ENCODE measurements around the gene ZAP70. TPM values are rescaled to one million over a fixed set of nuclear protein-coding genes. Genes with fewer than 3 reads are reported as not detected.
A peak's percentile ranks its signal among the peaks of the same experiment; 100 is the strongest.

The ZAP70 gene
- total RNA-seq, 1 donor from 2014 or later, result 1.1 TPM

DNA sequence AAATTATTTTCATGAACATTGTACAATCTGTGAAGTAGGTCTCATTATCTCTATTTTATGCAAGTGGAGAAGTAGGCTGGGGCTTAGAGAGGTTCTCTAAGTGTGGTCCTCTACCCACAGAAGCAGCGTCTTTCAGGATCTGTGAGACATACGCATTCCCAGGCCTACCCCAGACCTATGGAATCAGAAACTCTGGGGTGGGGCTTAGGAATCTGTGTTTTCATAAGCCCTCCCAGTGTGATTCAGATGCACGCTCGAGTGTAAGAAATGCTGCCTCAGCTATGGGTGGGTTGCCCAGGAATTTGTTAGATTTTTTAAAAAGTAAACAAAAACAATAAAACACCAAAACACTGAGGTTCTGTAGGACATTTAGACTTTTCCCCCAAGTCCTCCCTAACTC, 14.8 kb upstream of the ZAP70 start:
- TF ChIP-seq, protein P1, sequence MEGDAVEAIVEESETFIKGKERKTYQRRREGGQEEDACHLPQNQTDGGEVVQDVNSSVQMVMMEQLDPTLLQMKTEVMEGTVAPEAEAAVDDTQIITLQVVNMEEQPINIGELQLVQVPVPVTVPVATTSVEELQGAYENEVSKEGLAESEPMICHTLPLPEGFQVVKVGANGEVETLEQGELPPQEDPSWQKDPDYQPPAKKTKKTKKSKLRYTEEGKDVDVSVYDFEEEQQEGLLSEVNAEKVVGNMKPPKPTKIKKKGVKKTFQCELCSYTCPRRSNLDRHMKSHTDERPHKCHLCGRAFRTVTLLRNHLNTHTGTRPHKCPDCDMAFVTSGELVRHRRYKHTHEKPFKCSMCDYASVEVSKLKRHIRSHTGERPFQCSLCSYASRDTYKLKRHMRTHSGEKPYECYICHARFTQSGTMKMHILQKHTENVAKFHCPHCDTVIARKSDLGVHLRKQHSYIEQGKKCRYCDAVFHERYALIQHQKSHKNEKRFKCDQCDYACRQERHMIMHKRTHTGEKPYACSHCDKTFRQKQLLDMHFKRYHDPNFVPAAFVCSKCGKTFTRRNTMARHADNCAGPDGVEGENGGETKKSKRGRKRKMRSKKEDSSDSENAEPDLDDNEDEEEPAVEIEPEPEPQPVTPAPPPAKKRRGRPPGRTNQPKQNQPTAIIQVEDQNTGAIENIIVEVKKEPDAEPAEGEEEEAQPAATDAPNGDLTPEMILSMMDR (IDR thresholded peaks at IDR 0.05), result no peak
- Mint-ChIP-seq H3K27ac (ENCODE audit: unreplicated experiment) (no peak overlapping the region), H3K27me3 (ENCODE audit: unreplicated experiment) (no peaks in the 10 kb centered on the region), H3K4me3 (ENCODE audit: unreplicated experiment) (no peak overlapping the region), H3K4me1 (ENCODE audit: unreplicated experiment) (peaks cover 10% of the 10 kb centered on the region), H3K9me3 (ENCODE audit: unreplicated experiment) (no peaks in the 10 kb centered on the region), H3K36me3 (ENCODE audit: unreplicated experiment) (no peaks in the 10 kb centered on the region)
- no peak for DNase-seq (ENCODE audit: extremely low spot score, unreplicated experiment)

DNA sequence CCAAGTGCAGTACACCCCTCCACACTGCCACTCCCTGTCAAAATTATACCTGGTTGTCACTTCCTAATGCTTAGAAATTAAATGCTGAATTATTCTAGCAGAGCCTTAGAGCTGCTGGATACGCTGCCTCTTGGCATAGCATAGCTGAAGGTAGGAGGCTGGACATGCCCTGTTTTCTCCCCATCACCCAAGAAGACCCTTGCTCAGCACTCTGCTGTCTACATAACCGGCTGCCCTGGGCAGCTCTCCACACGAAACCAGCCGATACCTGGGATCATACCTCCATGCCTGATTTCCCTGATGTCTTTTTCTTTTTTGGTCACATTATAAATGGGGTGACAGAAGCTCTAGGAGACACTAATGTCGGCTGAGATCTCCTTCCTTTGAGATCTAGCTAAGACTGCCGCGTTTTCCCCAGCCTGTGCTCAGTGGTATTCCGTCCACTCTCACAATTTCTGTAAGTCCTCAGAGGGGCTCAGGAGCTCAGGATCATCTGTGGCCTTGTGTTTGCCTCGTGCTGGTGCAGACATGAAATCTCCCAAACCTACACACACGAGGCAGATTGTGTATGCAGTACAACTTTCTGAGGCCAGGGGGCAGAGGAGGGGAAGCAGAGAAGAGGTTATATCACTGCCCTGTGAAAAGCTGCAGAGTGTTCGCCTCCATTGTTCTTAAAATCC, 13.5 kb upstream of the ZAP70 start:
- H3K9me3 Mint-ChIP-seq (ENCODE audit: unreplicated experiment), result no peaks in the 10 kb centered on the region
- peak; percentile 80 for DNase-seq (ENCODE audit: extremely low spot score, unreplicated experiment)
- no peaks in the 10 kb centered on the region for H3K36me3 Mint-ChIP-seq (ENCODE audit: unreplicated experiment)
- H3K27me3 Mint-ChIP-seq (ENCODE audit: unreplicated experiment), result no peaks in the 10 kb centered on the region
- H3K27ac Mint-ChIP-seq (ENCODE audit: unreplicated experiment), result no peak overlapping the region
- peaks cover 10% of the 10 kb centered on the region for H3K4me1 Mint-ChIP-seq (ENCODE audit: unreplicated experiment)
- TF ChIP-seq, protein P1 (IDR thresholded peaks at IDR 0.05), result peak; percentile 71
- H3K4me3 Mint-ChIP-seq (ENCODE audit: unreplicated experiment), result no peak overlapping the region

DNA sequence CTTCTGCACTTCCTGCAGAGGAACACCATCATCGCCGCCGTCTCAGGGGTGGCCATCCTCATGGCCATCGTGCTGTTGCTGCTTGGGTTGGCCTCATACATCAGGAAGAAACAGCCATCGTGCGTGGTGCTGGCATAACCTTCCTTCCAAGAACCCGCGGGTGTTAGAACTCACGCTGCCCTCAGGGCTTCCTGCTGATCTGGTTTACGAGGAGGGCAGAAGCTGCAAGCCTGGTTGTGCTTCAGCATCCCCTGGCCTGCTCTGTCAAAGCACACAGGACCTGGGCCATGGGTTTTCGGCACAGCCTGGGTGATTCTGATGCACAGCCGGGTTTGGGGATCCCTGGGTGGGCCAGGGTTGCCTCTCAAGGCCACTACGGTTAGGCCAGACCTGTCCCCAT, 12.2 kb upstream of the ZAP70 start:
- H3K4me1 Mint-ChIP-seq (ENCODE audit: unreplicated experiment), result peaks cover 10% of the 10 kb centered on the region
- TF ChIP-seq, protein P1 (IDR thresholded peaks at IDR 0.05), result no peak
- no peaks in the 10 kb centered on the region for H3K9me3 Mint-ChIP-seq (ENCODE audit: unreplicated experiment)
- no peak overlapping the region for H3K27ac Mint-ChIP-seq (ENCODE audit: unreplicated experiment)
- H3K4me3 Mint-ChIP-seq (ENCODE audit: unreplicated experiment), result no peak overlapping the region
- DNase-seq (ENCODE audit: extremely low spot score, unreplicated experiment), result peak; percentile 81
- no peaks in the 10 kb centered on the region for H3K36me3 Mint-ChIP-seq (ENCODE audit: unreplicated experiment)
- H3K27me3 Mint-ChIP-seq (ENCODE audit: unreplicated experiment), result no peaks in the 10 kb centered on the region

DNA sequence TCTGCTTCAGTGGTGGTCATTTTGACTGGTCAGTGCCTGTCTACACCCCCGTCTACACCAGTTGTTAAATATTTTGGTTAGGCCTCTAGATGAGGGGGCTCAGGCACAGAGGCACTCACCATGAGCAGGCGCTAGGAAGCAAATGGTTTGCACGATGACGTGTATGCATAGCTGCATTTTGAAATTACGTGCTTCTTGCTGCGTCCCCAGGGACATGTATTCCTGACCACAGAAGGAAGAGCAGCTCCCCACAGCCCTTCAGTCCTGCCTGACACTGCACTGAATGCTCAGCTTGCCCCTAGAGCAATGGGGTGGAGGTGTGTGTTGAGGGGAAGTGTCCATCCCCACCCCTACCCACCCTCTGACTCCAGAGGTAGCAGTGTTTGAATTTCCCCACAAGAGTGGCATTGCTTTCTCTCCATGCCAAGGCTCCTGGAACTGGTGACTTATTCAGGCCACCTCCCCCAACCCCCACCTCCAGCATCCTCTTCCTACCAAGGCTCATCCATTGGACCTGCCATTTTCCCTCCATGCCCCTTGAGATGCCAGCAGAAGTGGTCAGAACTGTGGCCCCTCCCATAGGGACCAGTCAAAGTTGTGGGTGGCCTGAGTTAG, 11.4 kb upstream of the ZAP70 start:
- no peak overlapping the region for H3K27ac Mint-ChIP-seq (ENCODE audit: unreplicated experiment)
- no peak overlapping the region for H3K4me3 Mint-ChIP-seq (ENCODE audit: unreplicated experiment)
- H3K9me3 Mint-ChIP-seq (ENCODE audit: unreplicated experiment), result no peaks in the 10 kb centered on the region
- H3K4me1 Mint-ChIP-seq (ENCODE audit: unreplicated experiment), result peaks cover 9% of the 10 kb centered on the region
- TF ChIP-seq, protein P1 (IDR thresholded peaks at IDR 0.05), result no peak
- H3K27me3 Mint-ChIP-seq (ENCODE audit: unreplicated experiment), result no peaks in the 10 kb centered on the region
- no peaks in the 10 kb centered on the region for H3K36me3 Mint-ChIP-seq (ENCODE audit: unreplicated experiment)
- peak; percentile 59 for DNase-seq (ENCODE audit: extremely low spot score, unreplicated experiment)

- Mint-ChIP-seq H3K4me3 (ENCODE audit: unreplicated experiment) (no peak overlapping the region), H3K27ac (ENCODE audit: unreplicated experiment) (no peak overlapping the region), H3K4me1 (ENCODE audit: unreplicated experiment) (peaks cover 6% of the 10 kb centered on the region), H3K36me3 (ENCODE audit: unreplicated experiment) (no peaks in the 10 kb centered on the region), H3K27me3 (ENCODE audit: unreplicated experiment) (no peaks in the 10 kb centered on the region), H3K9me3 (ENCODE audit: unreplicated experiment) (no peaks in the 10 kb centered on the region)
- DNase-seq (ENCODE audit: extremely low spot score, unreplicated experiment), result peak; percentile 57
- TF ChIP-seq, protein P1 (IDR thresholded peaks at IDR 0.05), result no peak
These were observed 10.5 kb upstream of the ZAP70 start for GRCh38 chr2:97702731-97703470.

All from osteocyte (in vitro differentiated cells).